Measurements from ENCODE around the gene SMIM33.
"Not testable (repeated sequence)": the region's sequence is repeated elsewhere in the genome, so short reads cannot be mapped to it uniquely, and the experiment has no call there.

SMIM33 gene

GRCh38 chr5:139486201-139486600, 15.4 kb downstream of the SMIM33 start:
- no peak for DNase-seq

DNA sequence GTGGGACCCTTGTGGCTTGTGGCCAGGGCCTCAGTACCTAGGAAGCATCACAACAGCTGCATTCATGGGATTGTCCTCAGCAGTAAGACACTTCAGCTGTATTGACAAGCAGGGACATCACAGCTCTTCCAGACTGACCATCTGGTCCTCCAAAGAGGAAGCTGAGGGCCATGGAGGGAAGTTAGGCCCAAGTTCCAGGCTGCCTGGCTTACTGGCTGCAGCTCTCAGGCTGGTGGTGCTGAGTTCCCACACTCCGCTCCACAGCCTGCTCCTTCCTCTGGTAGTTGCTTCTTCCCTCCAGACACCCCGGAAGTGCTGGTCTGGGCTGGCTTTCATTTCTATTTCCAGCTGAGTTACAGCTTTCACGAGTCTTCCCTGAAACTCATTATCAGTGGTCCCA, 17.5 kb downstream of the SMIM33 start:
- DNase-seq: no peak

DNA sequence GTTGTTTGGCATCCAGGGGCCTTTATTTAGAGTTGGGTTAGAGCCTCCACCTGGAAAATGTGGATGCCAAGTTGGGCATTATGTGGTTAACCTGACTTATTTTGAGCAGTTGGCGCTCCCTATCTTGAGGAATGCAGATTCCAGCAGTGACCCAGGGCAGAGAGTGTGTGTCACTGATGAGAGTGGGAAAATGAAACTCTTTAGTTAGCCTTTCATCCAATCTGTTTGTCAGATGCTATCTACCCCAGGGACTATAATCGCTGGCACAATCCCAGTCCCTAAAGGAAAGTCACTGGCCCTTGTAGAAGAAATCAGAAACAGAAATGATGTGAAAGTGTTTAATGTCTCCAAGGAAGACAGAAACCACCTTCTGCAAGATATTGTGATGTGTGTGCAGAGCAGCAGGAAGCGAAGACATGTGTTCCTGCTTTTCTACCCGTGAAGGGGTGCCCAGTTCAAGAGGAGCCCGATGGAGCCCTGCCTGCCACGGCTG, 21.9 kb downstream of the SMIM33 start:
- no peak for DNase-seq

- no peak for DNase-seq
These were observed 23.5 kb downstream of the SMIM33 start for GRCh38 chr5:139494256-139494655.

GRCh38 chr5:139494832-139495231, 24.0 kb downstream of the SMIM33 start:
- no peak for DNase-seq

- DNase-seq: no peak
These were observed 25.0 kb downstream of the SMIM33 start for GRCh38 chr5:139495638-139496435.

DNA sequence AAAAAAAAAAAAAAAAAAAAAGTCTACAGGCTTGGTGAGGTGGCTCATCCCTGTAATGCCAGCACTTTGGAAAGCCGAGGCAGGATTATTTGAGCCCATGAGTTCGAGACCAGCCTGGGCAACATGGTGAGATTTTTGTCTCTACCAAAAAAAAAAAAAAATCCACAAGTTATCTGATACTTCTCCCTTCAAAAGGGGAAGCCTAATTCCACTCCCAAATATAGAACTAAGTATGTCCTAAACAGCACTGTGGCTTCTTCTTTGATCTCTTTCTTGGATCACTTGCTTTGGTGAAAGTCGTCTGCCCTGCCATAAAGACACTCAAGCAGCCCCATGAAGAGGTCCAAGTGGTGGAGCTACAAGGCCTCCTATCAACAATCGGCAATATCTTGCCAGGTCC, 30.6 kb downstream of the SMIM33 start:
- no peak for DNase-seq

GRCh38 chr5:139503036-139503817, 32.4 kb downstream of the SMIM33 start:
- DNase-seq: not testable (repeated sequence)

- not testable (repeated sequence) for DNase-seq
These were observed 33.1 kb downstream of the SMIM33 start for GRCh38 chr5:139503879-139504278.

DNA sequence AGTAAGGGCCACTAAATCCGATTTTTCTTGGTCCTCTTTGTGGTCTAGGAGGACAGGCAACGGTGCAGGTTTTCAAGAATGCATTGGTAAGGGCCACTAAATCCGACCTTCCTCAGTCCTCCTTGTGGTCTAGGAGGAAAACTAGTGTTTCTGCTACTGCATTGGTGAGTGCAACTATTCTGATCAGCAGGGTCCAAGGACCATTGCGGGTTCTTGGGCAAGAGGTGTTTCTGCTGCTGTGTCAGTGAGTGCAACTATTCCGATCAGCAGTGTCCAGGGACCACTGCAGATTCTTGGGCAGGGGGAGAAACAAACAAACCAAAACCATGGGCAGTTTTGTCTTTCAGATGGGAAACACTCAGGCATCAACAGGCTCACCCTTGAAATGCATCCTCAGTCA, 33.9 kb downstream of the SMIM33 start:
- DNase-seq: not testable (repeated sequence)

- no peak for DNase-seq
These were observed 42.1 kb downstream of the SMIM33 start for GRCh38 chr5:139512786-139513390.

GRCh38 chr5:139513434-139513833, 42.6 kb downstream of the SMIM33 start:
- peak; percentile 76 for DNase-seq

DNA sequence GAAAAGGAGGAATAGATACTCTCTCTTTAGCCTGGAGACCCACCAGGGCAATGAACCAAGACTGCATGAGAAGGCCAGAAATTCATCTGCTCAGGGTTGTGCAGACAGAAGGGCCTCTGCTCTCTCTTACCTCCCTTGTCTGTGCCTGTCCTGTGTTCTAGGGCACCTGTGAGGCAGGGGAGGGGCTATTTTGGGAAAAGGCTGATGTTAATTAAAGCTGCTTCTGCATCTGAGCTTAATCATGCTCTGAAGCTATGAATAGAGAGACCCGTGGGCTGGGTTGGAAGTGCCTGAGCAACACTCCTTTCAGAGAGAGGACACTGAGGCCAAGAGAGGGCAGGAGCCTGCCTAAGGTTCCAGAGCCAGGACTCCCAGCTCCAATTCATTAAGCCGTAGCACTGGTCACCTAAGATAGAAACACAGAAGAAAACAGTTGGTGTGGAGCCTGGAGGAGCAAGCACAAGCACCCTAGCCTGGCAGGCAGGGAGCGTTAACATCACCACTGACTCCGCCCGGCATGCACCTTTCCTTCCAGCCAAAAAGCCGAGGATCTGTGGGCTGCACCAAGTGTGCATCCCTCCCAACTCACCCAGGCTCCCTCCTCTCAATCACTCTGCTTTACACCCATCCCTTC, 43.2 kb downstream of the SMIM33 start:
- DNase-seq: no peak

DNA sequence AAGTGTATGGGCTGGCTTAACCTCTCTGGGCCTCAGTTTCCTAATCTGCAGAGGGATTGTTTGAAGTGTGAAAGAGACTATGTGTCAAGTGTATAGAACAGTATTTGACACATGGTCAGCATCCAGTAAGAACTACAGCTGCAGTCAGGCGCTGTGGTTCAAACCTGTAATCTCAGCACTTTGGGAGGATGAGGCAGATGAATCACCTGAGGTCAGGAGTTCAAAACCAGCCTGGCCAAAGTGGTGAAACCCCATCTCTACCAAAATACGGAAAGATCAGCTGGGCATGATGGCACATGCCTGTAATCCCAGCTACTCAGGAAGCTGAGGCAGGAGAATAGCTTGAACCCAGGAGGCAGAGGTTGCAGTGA, 43.7 kb downstream of the SMIM33 start:
- DNase-seq: no peak

DNA sequence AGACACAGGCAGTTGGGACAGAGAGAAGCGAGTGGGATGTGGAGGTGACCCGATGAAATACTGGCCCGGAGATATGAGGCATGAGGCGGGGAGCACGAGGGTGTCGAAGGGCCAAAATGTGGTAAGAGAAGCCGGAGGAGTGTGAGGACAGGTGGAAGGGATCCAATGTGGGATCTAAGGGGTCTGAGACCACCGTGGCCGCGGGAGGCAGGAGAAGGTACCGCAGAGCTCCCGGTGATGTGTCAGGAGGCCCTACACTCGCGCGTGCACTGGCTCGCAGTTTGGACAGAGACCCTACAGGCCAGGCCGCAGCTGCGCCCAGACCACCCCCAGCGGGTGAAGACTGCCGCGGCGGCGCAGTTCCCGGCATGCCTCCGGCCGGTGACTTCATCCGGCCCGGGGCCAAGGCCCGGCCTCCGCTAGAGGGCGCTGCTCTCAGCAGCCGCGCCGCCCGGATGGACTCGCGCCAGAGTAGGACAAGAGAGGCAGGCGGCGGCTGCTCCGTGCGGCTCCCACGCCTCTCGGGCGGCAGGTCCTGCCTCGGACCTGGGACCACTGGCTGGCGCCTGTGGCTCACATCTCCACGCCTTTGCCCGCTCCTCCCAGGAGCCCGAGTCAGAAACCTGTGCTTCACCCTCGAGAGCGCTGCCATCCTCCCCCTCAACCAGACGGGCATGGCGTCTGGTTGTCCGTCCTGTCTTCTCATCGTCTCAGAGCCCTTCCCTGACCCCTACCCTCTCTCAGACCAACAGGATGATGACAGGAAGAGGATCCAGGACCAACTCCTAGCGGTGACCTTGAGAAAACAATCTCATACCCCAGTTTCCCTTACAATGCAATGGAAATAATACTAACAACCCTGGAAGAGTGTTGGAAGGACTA, 47.1 kb downstream of the SMIM33 start:
- peak; percentile 89 for DNase-seq
